ENCODE measurements around the gene KLHDC4. TPM values are rescaled to one million over a fixed set of nuclear protein-coding genes. Genes with fewer than 3 reads are reported as not detected.
A peak's percentile ranks its signal among the peaks of the same experiment; 100 is the strongest.
"Not testable (repeated sequence)": the region's sequence is repeated elsewhere in the genome, so short reads cannot be mapped to it uniquely, and the experiment has no call there.

KLHDC4 gene
- total and polyA plus RNA-seq, 7 experiments from 2014 or later: 20.0 to 110 (median 83.0) TPM

- no peak for DNase-seq
- CTCF ChIA-PET: interaction anchor here (1.2 kb wide), 1 partner anchor 17 kb away, joined by 3 read pairs; no protein-coding TSS in a partner anchor
- no peaks in the 10 kb centered on the region for H3K36me3 ChIP-seq (ENCODE audit: control insufficient read depth in 2 of 3, insufficient read depth in 3 of 3, low read length in 3 of 3)
- no peaks in the 10 kb centered on the region for H3K27me3 ChIP-seq (ENCODE audit: control insufficient read depth in 2 of 2, insufficient read depth in 2 of 2, low read length in 2 of 2)
- peaks cover 0 to 2% (median 0%) of the 10 kb centered on the region in 5 donors for H3K27me3 Mint-ChIP-seq
- H3K4me3 Mint-ChIP-seq: no peak overlapping the region
- POLR2A ChIA-PET: interaction anchor here (1.1 kb wide), 1 partner anchor 17 kb away, joined by 3 read pairs; no protein-coding TSS in a partner anchor
- no peak for ATAC-seq
- intact Hi-C loops (cut with micrococcal nuclease): no loop called here
- H3K4me3 ChIP-seq (ENCODE audit: low read length): no peak overlapping the region
- H3K36me3 Mint-ChIP-seq: no peaks in the 10 kb centered on the region
- no peaks in the 10 kb centered on the region for H3K4me1 Mint-ChIP-seq
- H3K9me3 Mint-ChIP-seq: no peaks in the 10 kb centered on the region
- H3K9me3 ChIP-seq (ENCODE audit: control insufficient read depth in 2 of 3, low read length in 3 of 3): no peaks in the 10 kb centered on the region
- H3K27ac Mint-ChIP-seq: no peak overlapping the region
- no peaks in the 10 kb centered on the region for H3K4me1 ChIP-seq (ENCODE audit: control insufficient read depth in 2 of 2, insufficient read depth in 2 of 2, low read length in 2 of 2)
- H3K27ac ChIP-seq (ENCODE audit: low read depth, low read length): no peak overlapping the region
Observed at GRCh38 chr16:87789437-87790291, 23.9 kb upstream of the KLHDC4 start.

GRCh38 chr16:87788730-87789436, 23.1 kb upstream of the KLHDC4 start:
- ATAC-seq; H3K9me3 Mint-ChIP-seq; H3K36me3 Mint-ChIP-seq; POLR2A ChIA-PET; H3K4me1 ChIP-seq (ENCODE audit: control insufficient read depth in 2 of 2, insufficient read depth in 2 of 2, low read length in 2 of 2); H3K9me3 ChIP-seq (ENCODE audit: control insufficient read depth in 2 of 3, low read length in 3 of 3); H3K27me3 ChIP-seq (ENCODE audit: control insufficient read depth in 2 of 2, insufficient read depth in 2 of 2, low read length in 2 of 2); H3K27me3 Mint-ChIP-seq; H3K4me3 ChIP-seq (ENCODE audit: low read length); H3K4me1 Mint-ChIP-seq; intact Hi-C loops (cut with micrococcal nuclease); H3K27ac ChIP-seq (ENCODE audit: low read depth, low read length); H3K27ac Mint-ChIP-seq; DNase-seq; H3K36me3 ChIP-seq (ENCODE audit: control insufficient read depth in 2 of 3, insufficient read depth in 3 of 3, low read length in 3 of 3); H3K4me3 Mint-ChIP-seq: not testable (repeated sequence)
- CTCF ChIA-PET: interaction anchor here (0.6 to 1.2 kb wide), 2 partner anchors 12 to 18 kb away, joined by 3 read pairs; no protein-coding TSS in a partner anchor

- H3K27ac ChIP-seq (ENCODE audit: low read depth, low read length); DNase-seq; H3K9me3 Mint-ChIP-seq; H3K36me3 ChIP-seq (ENCODE audit: control insufficient read depth in 2 of 3, insufficient read depth in 3 of 3, low read length in 3 of 3); H3K4me1 Mint-ChIP-seq; H3K9me3 ChIP-seq (ENCODE audit: control insufficient read depth in 2 of 3, low read length in 3 of 3); intact Hi-C loops (cut with micrococcal nuclease); H3K4me1 ChIP-seq (ENCODE audit: control insufficient read depth in 2 of 2, insufficient read depth in 2 of 2, low read length in 2 of 2); H3K4me3 ChIP-seq (ENCODE audit: low read length); H3K27ac Mint-ChIP-seq; H3K27me3 Mint-ChIP-seq; H3K36me3 Mint-ChIP-seq; H3K4me3 Mint-ChIP-seq; CTCF ChIA-PET; POLR2A ChIA-PET; H3K27me3 ChIP-seq (ENCODE audit: control insufficient read depth in 2 of 2, insufficient read depth in 2 of 2, low read length in 2 of 2); ATAC-seq: not testable (repeated sequence)
Observed at GRCh38 chr16:87787451-87788091, 21.8 kb upstream of the KLHDC4 start.

GRCh38 chr16:87784812-87785211, 19.0 kb upstream of the KLHDC4 start:
- no peaks in the 10 kb centered on the region for H3K9me3 ChIP-seq (ENCODE audit: control insufficient read depth in 2 of 3, low read length in 3 of 3)
- DNase-seq (no peak), ATAC-seq (no peak)
- POLR2A ChIA-PET: no interaction called here
- peaks cover 12 to 25% (median 20%) of the 10 kb centered on the region in 7 donors for H3K4me1 Mint-ChIP-seq
- peaks cover 8 to 17% of the 10 kb centered on the region in 2 donors for H3K4me1 ChIP-seq (ENCODE audit: control insufficient read depth in 2 of 2, insufficient read depth in 2 of 2, low read length in 2 of 2)
- H3K36me3 Mint-ChIP-seq: peaks cover 0 to 9% (median 0%) of the 10 kb centered on the region in 5 donors
- no peaks in the 10 kb centered on the region for H3K27me3 ChIP-seq (ENCODE audit: control insufficient read depth in 2 of 2, insufficient read depth in 2 of 2, low read length in 2 of 2)
- intact Hi-C loops (cut with micrococcal nuclease): no loop called here
- CTCF ChIA-PET: interaction anchor here (0.6 kb wide), 1 partner anchor 61 kb away, joined by 3 read pairs; no protein-coding TSS in a partner anchor
- H3K27ac Mint-ChIP-seq: no peak overlapping the region
- H3K4me3 Mint-ChIP-seq: no peak overlapping the region
- no peak overlapping the region for H3K4me3 ChIP-seq (ENCODE audit: low read length)
- H3K27me3 Mint-ChIP-seq: no peaks in the 10 kb centered on the region
- H3K27ac ChIP-seq (ENCODE audit: low read depth, low read length): no peak overlapping the region
- peaks cover 0 to 17% (median 3%) of the 10 kb centered on the region in 11 donors for H3K9me3 Mint-ChIP-seq
- H3K36me3 ChIP-seq (ENCODE audit: control insufficient read depth in 2 of 3, insufficient read depth in 3 of 3, low read length in 3 of 3): no peaks in the 10 kb centered on the region

- ChIA-PET POLR2A (interaction anchor here (0.9 to 4.2 kb wide), 5 partner anchors 17 to 169 kb away, joined by 3 to 52 read pairs (median 15); partner anchors contain the start of genes BANP, KLHDC4 and SLC7A5), CTCF (interaction anchor here (1.6 to 4.2 kb wide), 4 partner anchors 16 to 93 kb away, joined by 6 to 138 read pairs (median 40); partner anchors contain the start of genes KLHDC4 and SLC7A5)
- intact Hi-C loops (cut with micrococcal nuclease): no loop called here
- DNase-seq: no peak
- H3K4me3 ChIP-seq (ENCODE audit: low read length): no peak overlapping the region
- Mint-ChIP-seq H3K4me3 (peak overlapping the region in 1 of 10 donors; percentile 35), H3K27me3 (no peaks in the 10 kb centered on the region), H3K9me3 (peaks cover 0 to 17% (median 3%) of the 10 kb centered on the region in 11 donors), H3K36me3 (peaks cover 0 to 9% (median 0%) of the 10 kb centered on the region in 5 donors), H3K27ac (no peak overlapping the region), H3K4me1 (peaks cover 12 to 51% (median 38%) of the 10 kb centered on the region in 7 donors)
- H3K4me1 ChIP-seq (ENCODE audit: control insufficient read depth in 2 of 2, insufficient read depth in 2 of 2, low read length in 2 of 2): peaks cover 17 to 33% of the 10 kb centered on the region in 2 donors
- H3K27ac ChIP-seq (ENCODE audit: low read depth, low read length): no peak overlapping the region
- no peak for ATAC-seq
- no peaks in the 10 kb centered on the region for H3K9me3 ChIP-seq (ENCODE audit: control insufficient read depth in 2 of 3, low read length in 3 of 3)
- H3K27me3 ChIP-seq (ENCODE audit: control insufficient read depth in 2 of 2, insufficient read depth in 2 of 2, low read length in 2 of 2): no peaks in the 10 kb centered on the region
- no peaks in the 10 kb centered on the region for H3K36me3 ChIP-seq (ENCODE audit: control insufficient read depth in 2 of 3, insufficient read depth in 3 of 3, low read length in 3 of 3)
Observed at GRCh38 chr16:87782033-87782432, 16.2 kb upstream of the KLHDC4 start.

GRCh38 chr16:87780385-87780989, 14.7 kb upstream of the KLHDC4 start:
- peaks cover 17 to 33% of the 10 kb centered on the region in 2 donors for H3K4me1 ChIP-seq (ENCODE audit: control insufficient read depth in 2 of 2, insufficient read depth in 2 of 2, low read length in 2 of 2)
- intact Hi-C loops (cut with micrococcal nuclease): no loop called here
- H3K27me3 ChIP-seq (ENCODE audit: control insufficient read depth in 2 of 2, insufficient read depth in 2 of 2, low read length in 2 of 2): no peaks in the 10 kb centered on the region
- Mint-ChIP-seq H3K36me3 (peaks cover 0 to 9% (median 0%) of the 10 kb centered on the region in 5 donors), H3K9me3 (peaks cover 0 to 17% (median 3%) of the 10 kb centered on the region in 11 donors), H3K27ac (peak overlapping the region; percentile 63 to 96 (median 87)), H3K4me1 (peaks cover 12 to 54% (median 38%) of the 10 kb centered on the region in 7 donors), H3K4me3 (peak overlapping the region; percentile 29 to 83 (median 62)), H3K27me3 (no peaks in the 10 kb centered on the region)
- no peak for ATAC-seq
- no peaks in the 10 kb centered on the region for H3K9me3 ChIP-seq (ENCODE audit: control insufficient read depth in 2 of 3, low read length in 3 of 3)
- CTCF ChIA-PET: interaction anchor here (0.6 to 4.2 kb wide), 10 partner anchors 11 to 134 kb away, joined by 4 to 138 read pairs (median 20); partner anchors contain the start of genes KLHDC4 and SLC7A5
- peak overlapping the region; percentile 39 for H3K27ac ChIP-seq (ENCODE audit: low read depth, low read length)
- peak in 5 of 9 donors; percentile 14 to 77 (median 25) for DNase-seq
- H3K36me3 ChIP-seq (ENCODE audit: control insufficient read depth in 2 of 3, insufficient read depth in 3 of 3, low read length in 3 of 3): no peaks in the 10 kb centered on the region
- no peak overlapping the region for H3K4me3 ChIP-seq (ENCODE audit: low read length)
- POLR2A ChIA-PET: interaction anchor here (2.1 to 4.2 kb wide), 4 partner anchors 15 to 89 kb away, joined by 6 to 52 read pairs (median 19); partner anchors contain the start of genes KLHDC4 and SLC7A5
